IPS-11a (cell line): ENCODE measurements around the gene FAR2.
"Not testable (repeated sequence)": the region's sequence is repeated elsewhere in the genome, so short reads cannot be mapped to it uniquely, and the experiment has no call there.

ENCODE experiments used
- H3K4me3 ChIP-seq: one replicate; pipeline ENCODE4 v1.5.1; 2013; ENCODE audit warnings: low read depth, low read length, control low read depth

Gene FAR2

DNA sequence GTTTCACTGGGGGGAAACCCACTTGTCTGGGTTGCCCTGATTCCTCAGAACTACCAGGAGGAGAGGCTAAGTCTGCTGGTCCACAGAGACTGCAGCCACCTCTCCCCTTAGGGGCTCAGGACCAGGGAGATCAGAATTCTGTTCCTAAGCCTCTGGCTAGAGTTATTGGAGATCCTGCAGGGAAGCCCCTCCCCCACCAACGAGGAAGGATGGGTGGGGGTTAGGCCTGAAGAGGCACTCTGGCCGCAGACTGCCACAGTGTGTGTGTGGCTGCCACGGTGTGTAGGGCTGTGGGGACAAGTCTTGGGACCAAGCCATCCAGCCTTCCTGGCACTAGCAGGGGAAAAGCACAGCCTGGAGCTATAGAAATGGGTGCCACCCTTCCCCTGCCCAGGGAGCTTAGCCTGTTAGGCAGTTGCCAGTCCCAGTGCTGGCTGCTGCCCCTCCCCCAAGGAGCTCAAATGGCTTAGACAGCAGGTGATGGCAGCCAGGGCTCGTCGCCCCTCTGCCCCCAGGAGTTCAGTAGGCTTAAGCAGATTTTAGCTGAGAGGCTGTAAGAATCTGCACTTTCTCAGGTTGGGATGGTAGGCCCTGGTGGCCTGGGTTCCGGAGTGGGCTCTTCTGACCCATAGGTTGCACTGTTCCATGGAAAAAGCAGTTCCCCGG is 124.2 kb downstream of the FAR2 start:
- H3K4me3 ChIP-seq: no peak overlapping the region

GRCh38 chr12:29275834-29276233 is 126.8 kb downstream of the FAR2 start:
- H3K4me3 ChIP-seq: no peak overlapping the region

DNA sequence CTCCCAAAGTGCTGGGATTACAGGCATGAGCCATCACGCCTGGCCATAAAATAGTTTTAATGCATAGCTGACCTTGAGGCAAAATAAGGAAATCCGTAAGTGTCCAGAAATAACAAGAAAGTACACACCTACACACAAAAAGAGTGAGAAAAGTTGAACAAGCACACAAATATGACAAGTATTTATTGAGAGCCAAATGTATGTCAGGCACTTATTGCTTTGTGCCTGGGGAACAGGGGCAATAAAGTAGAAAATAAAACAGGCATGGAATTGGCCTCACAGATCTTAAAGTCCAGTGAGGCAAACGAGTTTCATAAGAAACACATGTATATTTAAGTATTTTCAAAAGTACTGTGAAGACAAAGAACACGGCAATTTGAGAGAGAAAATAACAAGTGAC is 128.2 kb downstream of the FAR2 start:
- H3K4me3 ChIP-seq: no peak overlapping the region

DNA sequence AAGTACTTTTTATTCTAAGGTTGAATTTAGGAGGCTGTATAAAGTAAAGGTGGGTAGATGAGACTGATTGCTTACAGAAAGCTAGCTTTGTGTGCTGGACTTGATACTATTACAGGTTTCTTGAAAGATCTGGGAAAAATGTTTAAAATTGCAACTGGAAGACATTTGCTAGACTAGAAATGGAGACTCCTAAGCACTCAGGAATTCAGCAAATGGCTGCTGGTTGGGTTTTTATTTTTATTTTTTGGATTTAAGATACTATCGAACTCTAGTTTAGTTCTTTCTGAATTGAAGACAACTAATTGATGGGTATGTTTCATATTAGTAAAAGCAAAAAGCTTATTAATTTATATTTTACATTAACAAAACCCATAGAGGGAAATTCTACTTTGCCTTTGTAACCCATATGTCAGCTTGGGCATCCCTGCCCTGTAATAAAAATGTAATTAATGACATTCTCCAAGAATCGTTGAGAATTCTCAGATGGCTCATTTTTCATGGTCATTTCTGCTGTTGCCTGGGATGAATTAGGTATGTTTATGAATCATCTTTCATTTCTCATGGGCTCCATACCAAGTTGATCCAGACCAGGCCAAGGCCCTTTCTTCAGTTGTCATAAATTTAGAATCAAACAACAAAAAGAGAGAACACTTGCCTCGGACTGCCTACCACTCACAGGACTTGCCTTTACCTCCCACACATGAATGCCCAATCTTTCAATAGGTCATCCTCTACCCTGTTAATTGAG is 129.8 kb downstream of the FAR2 start:
- H3K4me3 ChIP-seq: no peak overlapping the region

DNA sequence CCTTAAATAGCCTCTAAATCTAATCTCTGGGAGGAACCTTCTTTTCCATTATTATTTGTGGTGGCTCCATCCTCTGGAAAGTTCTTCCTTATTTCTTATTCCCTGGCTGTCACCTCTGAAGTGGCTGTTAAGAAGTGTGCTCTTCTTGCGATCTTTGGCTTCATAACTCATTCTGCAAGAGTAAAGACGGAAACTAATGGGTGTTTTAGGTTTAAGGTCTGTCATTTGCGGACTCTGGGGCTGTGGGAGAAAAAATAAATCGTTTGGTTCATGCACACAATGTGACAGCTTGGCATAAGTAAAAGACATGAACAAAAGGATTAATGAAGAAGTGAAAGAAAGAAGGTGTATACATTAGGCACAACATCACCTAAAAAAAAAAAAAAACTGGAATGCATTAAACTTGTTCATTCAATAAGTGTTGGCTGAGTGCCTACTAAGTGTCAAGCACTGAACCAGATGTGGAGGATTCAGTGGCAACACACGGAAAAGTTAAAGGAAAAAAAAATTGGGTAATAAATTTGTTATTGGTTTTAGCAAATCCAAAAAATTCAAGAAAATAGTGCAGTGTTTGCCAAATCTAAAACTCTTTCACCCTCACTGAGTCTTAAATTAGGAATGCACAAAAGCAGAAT is 132.4 kb downstream of the FAR2 start:
- no peak overlapping the region for H3K4me3 ChIP-seq

DNA sequence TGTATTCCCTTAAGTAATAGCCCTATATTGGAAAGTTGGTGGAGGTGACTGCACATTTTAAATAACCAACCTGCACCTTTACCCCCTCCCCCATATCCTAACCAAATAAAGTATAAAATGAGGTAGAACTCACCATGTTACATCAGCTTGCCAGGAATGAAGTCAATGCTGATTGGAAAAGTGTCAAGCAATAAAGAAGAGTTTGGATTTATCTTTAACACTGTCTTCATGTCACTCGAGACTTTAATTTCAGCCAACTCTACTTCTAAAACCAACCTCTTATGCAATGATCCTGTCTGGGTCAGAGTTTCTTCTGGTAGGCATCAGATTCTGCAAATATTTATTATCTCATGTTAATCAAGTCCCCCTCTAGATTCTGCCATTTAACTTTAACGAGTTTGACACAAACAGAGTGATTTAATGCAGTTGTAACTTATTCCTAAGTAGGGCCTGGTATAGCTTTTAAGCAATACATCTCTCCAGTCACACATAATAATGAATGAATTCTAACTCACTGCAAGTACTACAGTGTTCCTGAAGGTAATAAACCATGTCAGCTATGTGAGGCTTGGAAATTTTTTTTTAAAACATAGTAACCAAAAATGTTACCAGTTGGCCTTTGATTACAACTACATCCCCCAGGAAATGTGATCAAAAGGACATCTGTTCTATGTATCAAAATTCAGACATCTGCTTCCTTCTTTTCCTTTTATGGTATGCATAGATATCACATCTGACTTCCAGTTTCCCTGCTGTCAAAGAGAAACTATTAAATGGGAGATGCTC is 133.1 kb downstream of the FAR2 start:
- no peak overlapping the region for H3K4me3 ChIP-seq

- no peak overlapping the region for H3K4me3 ChIP-seq
Observed at GRCh38 chr12:29283969-29284700, 135.1 kb downstream of the FAR2 start.

GRCh38 chr12:29286081-29286790 is 137.2 kb downstream of the FAR2 start:
- H3K4me3 ChIP-seq: no peak overlapping the region

DNA sequence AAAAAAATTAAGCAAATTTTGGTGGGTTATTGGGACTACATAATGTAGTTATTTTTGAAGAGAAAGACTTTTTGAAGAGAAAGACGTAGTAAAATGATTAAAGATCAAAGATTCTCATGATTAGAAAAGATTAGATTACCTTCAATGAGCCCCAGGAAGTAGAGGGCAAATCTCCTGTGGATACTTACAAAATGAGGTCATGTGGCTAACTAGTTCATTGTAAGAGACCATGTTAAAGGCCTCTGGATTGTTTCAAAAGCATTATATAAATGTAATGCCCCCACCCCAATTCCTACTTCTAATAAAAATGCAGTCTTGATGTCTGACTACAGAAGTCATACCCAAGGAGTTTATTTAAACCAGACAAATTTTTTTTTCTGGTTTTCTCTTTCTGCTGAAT is 138.5 kb downstream of the FAR2 start:
- no peak overlapping the region for H3K4me3 ChIP-seq

GRCh38 chr12:29288031-29288430 is 139.0 kb downstream of the FAR2 start:
- no peak overlapping the region for H3K4me3 ChIP-seq

GRCh38 chr12:29290475-29290874 is 141.4 kb downstream of the FAR2 start:
- not testable (repeated sequence) for H3K4me3 ChIP-seq

GRCh38 chr12:29291226-29291625 is 142.1 kb downstream of the FAR2 start:
- H3K4me3 ChIP-seq: no peak overlapping the region

- H3K4me3 ChIP-seq: no peak overlapping the region
Observed at GRCh38 chr12:29299633-29300032, 150.6 kb downstream of the FAR2 start.

GRCh38 chr12:29301114-29301513 is 152.0 kb downstream of the FAR2 start:
- H3K4me3 ChIP-seq: no peak overlapping the region

DNA sequence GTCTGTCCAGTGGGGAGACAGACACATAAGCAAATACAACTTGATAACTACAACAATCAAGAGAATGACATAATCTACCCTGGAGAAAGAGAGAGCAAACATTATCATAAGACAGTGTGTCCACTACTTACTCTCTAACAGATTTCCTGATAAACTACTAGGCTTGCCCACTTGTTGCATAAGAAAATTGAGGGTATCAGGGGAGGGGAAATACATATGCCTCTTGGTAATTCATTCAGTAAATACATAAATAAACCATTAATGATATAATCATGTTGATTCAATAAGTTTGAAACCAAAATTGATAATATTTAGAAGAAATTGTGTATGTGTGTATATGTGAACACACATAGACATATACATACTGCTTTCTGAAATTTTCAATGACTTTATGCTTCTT is 155.3 kb downstream of the FAR2 start:
- no peak overlapping the region for H3K4me3 ChIP-seq

GRCh38 chr12:29306266-29306665 is 157.2 kb downstream of the FAR2 start:
- no peak overlapping the region for H3K4me3 ChIP-seq

DNA sequence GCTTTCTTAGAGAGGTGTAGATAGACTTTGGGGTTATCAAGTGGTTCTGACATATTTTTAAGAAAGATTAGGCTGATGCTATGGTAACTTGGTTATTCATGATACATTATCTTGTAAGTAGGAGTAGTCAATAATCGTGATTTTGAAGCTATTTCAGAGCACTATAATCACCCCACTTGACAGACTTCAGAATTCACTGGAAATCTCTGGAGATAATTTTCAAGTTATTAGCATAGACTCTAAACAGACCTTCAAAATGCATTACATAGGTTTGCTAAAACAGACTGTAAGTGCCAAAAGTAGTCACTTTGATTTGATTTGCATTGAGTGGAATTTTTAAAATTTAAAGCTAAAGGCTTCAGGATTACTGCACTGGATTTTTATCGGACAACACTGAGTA is 157.6 kb downstream of the FAR2 start:
- no peak overlapping the region for H3K4me3 ChIP-seq

DNA sequence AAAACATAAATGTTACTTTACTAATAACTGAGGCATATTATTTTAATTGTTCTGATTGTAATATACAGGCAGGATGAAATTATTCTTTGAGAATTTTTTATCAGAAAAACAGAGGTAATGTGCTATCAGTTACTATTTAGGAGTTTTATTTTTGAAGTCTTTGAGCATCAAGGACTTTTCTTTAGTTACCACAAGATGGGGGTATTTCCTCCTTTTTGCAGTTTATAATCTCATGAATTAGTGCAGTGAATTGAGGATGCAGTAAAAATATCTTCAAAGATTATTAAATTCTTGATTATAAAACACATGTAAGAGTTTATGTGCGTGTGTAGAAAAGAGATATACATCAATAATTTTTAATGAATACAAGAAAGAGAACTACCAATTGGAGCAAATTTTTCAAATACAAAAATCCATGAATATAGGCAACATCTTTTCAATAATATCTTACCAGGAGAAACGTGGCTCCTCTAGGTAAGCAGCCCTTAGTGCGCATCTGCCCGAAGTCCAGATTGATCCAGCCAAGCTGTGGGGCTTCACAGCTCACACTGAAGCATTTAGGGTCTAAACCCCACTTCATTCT is 160.3 kb downstream of the FAR2 start:
- no peak overlapping the region for H3K4me3 ChIP-seq

DNA sequence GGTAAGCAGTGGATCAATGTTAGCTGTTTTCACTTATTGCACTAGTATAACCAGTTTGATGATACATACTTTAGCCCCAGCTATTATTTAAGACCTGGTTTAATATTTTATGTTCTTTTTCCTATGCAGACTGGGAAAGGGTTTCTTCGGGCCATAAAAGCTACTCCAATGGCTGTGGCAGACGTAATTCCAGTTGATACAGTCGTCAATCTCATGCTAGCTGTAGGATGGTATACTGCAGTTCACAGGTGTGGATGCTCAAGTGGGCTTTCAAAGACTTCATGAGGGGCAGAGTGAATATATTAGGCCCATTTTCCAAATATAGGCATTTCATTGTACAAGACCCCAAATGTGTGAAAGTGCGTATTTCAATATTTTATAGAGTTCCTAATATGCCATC is 161.8 kb downstream of the FAR2 start:
- H3K4me3 ChIP-seq: no peak overlapping the region

DNA sequence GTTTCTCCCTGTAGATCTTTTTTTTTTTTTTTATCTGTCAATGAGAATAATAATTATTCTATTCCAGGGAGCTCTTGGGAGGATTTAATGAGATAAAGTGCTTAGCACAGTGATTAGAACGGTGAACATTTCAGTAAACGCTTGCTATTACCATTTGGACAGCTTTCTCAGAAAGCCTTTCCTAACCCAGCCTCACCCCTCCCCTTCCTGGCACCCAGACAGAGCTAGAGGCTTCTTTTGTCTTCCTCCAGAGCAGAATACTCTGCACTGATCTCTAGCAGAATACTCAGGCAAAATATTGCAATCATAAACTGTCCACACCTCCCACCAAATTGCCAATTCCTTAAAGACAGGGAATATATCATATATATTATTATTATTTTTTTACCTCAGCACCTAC is 165.3 kb downstream of the FAR2 start:
- no peak overlapping the region for H3K4me3 ChIP-seq
